Left ventricle myocardium inferior (tissue), 1 donor: Measurements from ENCODE around the gene RAPGEF1. TPM values are rescaled to one million over a fixed set of nuclear protein-coding genes. Genes with fewer than 3 reads are reported as not detected.
A peak's percentile ranks its signal among the peaks of the same experiment; 100 is the strongest.

Experiments
- DNase-seq: peaks from one replicate; pipeline ENCODE4 v3.0.0-alpha.2; 2020
- H3K27ac ChIP-seq: fragments of 200-600 bp; replicated peaks from 2 replicates; pipeline ENCODE4 v1.8.0; 2021
- H3K27me3 ChIP-seq: fragments of 200-600 bp; 2 replicates; pipeline ENCODE4 v1.8.0; 2021; ENCODE audit warnings: low read depth
- H3K36me3 ChIP-seq: fragments of 200-600 bp; 2 replicates; pipeline ENCODE4 v1.8.0; 2021
- H3K4me1 ChIP-seq: fragments of 200-600 bp; 2 replicates; pipeline ENCODE4 v1.8.0; 2021
- H3K4me3 ChIP-seq: fragments of 200-600 bp; 2 replicates; pipeline ENCODE4 v1.8.0; 2021; ENCODE audit warnings: mild to moderate bottlenecking, moderate library complexity
- H3K9me3 ChIP-seq: fragments of 200-600 bp; replicated peaks from 2 replicates; pipeline ENCODE4 v1.8.0; 2021
- intact Hi-C: fragments of 100-400 bp; cut with micrococcal nuclease; formaldehyde crosslinking; loops from one replicate; pipeline ENCODE4 v1.11.0; 2022
- total RNA-seq: library from RNA; stranded (reverse); fragmentation: NEBNext Ultra II Directional; extraction: Animal tissue kit (Norgen Biotek cat#: 25700); gene quantifications from one replicate; pipeline ENCODE4 v1.2.1, GENCODE V29; 2021
- TF ChIP-seq, protein P1 (sequence below): fragments of 200-600 bp; IDR thresholded peaks from 2 replicates; pipeline ENCODE4 v1.8.0; 2021; ENCODE audit warnings: antibody characterized with exemption, mild to moderate bottlenecking, borderline replicate concordance
- donor health status: DM: no; HTN: yes; CAD: no; lungs with severe emphysema.

The RAPGEF1 gene
- total RNA-seq, 1 donor from 2014 or later, result 95.9 TPM

GRCh38 chr9:131583836-131584555 lies 155.9 kb downstream of the RAPGEF1 start:
- H3K4me1 ChIP-seq, result peaks cover 29% of the 10 kb centered on the region
- intact Hi-C loops, result no loop called here
- H3K27ac ChIP-seq, result no peak overlapping the region
- H3K27me3 ChIP-seq, result no peaks in the 10 kb centered on the region
- TF ChIP-seq, protein P1, sequence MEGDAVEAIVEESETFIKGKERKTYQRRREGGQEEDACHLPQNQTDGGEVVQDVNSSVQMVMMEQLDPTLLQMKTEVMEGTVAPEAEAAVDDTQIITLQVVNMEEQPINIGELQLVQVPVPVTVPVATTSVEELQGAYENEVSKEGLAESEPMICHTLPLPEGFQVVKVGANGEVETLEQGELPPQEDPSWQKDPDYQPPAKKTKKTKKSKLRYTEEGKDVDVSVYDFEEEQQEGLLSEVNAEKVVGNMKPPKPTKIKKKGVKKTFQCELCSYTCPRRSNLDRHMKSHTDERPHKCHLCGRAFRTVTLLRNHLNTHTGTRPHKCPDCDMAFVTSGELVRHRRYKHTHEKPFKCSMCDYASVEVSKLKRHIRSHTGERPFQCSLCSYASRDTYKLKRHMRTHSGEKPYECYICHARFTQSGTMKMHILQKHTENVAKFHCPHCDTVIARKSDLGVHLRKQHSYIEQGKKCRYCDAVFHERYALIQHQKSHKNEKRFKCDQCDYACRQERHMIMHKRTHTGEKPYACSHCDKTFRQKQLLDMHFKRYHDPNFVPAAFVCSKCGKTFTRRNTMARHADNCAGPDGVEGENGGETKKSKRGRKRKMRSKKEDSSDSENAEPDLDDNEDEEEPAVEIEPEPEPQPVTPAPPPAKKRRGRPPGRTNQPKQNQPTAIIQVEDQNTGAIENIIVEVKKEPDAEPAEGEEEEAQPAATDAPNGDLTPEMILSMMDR, result no peak
- DNase-seq, result no peak
- no peak overlapping the region for H3K4me3 ChIP-seq
- peaks cover 88% of the 10 kb centered on the region for H3K36me3 ChIP-seq
- H3K9me3 ChIP-seq, result no peaks in the 10 kb centered on the region

GRCh38 chr9:131583337-131583645 lies 156.6 kb downstream of the RAPGEF1 start:
- Histone ChIP-seq H3K4me1 (peaks cover 22% of the 10 kb centered on the region), H3K36me3 (peaks cover 88% of the 10 kb centered on the region), H3K9me3 (no peaks in the 10 kb centered on the region), H3K27ac (no peak overlapping the region), H3K4me3 (no peak overlapping the region), H3K27me3 (no peaks in the 10 kb centered on the region)
- DNase-seq, result no peak
- TF ChIP-seq, protein P1, result no peak
- intact Hi-C loops, result no loop called here

DNA sequence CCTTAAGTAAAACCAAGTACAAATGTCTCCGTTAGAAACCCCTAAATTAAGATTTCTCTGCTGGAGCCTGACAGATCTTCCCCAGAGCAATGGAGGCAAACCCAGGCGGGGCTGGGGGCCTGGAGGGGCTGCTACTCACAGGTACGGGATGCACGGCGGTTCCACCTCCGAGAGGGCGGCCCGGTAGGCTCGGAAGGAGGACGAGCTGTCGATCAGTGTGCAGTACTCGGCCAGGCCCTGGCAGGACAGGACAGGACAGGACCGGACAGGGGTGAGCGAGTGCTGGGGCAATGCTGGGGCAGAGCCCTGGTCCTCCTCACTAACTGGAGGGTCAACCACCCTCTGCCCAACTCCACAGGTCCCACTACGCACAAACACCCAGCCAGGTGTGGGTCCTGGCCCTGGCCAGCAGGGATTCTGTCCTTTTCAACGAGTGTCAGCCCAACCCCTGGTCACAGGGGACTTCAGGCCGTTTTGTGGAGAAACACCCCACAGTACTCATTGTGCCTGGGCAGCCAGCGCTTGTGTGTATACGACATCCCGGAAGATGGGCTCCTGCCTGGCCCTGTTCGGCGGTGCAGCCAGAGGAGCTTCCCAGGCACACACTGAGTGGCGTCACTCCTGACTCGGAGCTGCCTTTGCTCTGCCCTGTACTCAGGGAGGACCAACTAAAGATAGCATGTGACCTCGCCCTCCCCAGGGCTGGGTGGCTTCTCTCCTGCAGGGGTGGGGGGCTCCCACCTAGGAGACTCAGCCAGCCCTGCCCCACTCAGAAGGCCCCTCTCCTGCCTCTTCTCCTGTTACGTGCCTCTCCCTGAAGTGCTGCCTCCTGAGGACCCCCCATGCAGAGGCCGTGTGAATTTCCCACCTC lies 157.2 kb downstream of the RAPGEF1 start:
- Histone ChIP-seq H3K27ac (no peak overlapping the region), H3K27me3 (no peaks in the 10 kb centered on the region), H3K4me1 (peaks cover 20% of the 10 kb centered on the region), H3K9me3 (no peaks in the 10 kb centered on the region), H3K4me3 (no peak overlapping the region), H3K36me3 (peaks cover 88% of the 10 kb centered on the region)
- no peak for DNase-seq
- intact Hi-C loops, result no loop called here
- TF ChIP-seq, protein P1, result no peak

DNA sequence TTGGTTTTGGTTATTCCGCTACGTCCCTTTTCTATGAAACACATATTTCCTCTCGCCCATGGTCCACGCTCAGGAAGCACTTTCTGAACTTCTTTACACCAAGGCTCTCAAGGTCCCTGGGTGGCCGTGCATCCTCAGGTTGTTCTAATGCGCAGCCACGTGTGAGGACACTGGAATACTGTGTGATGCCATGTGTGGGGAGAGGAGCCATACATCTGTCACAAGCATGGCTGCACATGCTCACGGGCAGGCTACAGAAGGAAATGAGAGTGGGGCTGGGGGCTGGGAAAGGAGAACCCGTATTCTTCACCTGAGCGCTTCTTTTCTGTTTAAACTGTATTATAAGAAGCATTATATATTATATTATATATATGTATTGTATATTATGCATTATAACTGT lies 157.8 kb downstream of the RAPGEF1 start:
- Histone ChIP-seq H3K4me3 (no peak overlapping the region), H3K4me1 (peaks cover 20% of the 10 kb centered on the region), H3K36me3 (peaks cover 88% of the 10 kb centered on the region), H3K9me3 (no peaks in the 10 kb centered on the region), H3K27ac (no peak overlapping the region), H3K27me3 (no peaks in the 10 kb centered on the region)
- no peak for DNase-seq
- intact Hi-C loops, result no loop called here
- TF ChIP-seq, protein P1, result no peak

GRCh38 chr9:131580358-131580757 lies 159.5 kb downstream of the RAPGEF1 start:
- H3K9me3 ChIP-seq, result no peaks in the 10 kb centered on the region
- DNase-seq, result no peak
- peaks cover 97% of the 10 kb centered on the region for H3K36me3 ChIP-seq
- peaks cover 21% of the 10 kb centered on the region for H3K4me1 ChIP-seq
- TF ChIP-seq, protein P1, result no peak
- peak overlapping the region; percentile 31 for H3K27ac ChIP-seq
- no peaks in the 10 kb centered on the region for H3K27me3 ChIP-seq
- intact Hi-C loops, result no loop called here
- no peak overlapping the region for H3K4me3 ChIP-seq
